ENCODE measurements around the gene LAMC2.
"Not testable (repeated sequence)": the region's sequence is repeated elsewhere in the genome, so short reads cannot be mapped to it uniquely, and the experiment has no call there.

Gene LAMC2

DNA sequence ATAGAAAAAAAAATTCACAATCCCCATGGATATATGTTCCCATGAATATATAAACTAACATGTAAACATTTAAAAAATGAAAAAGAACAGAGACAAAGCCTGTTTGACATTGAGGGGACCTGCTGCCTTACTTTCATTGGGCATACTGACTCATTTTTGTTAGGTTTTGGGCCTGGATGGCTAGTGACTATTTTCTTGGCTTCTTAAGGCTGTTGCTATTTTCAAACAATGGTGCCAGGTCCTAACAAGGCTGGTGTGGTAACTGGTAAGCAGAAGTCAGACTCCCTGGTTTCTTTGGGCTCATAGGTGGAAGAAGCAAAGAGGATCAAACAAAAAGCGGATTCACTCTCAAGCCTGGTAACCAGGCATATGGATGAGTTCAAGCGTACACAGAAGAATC, 51.0 kb downstream of the LAMC2 start:
- no peak for DNase-seq (ENCODE audit: low read depth, low spot score)

- no peak for DNase-seq (ENCODE audit: low read depth, low spot score)
These were observed 52.0 kb downstream of the LAMC2 start for GRCh38 chr1:183238071-183238470.

DNA sequence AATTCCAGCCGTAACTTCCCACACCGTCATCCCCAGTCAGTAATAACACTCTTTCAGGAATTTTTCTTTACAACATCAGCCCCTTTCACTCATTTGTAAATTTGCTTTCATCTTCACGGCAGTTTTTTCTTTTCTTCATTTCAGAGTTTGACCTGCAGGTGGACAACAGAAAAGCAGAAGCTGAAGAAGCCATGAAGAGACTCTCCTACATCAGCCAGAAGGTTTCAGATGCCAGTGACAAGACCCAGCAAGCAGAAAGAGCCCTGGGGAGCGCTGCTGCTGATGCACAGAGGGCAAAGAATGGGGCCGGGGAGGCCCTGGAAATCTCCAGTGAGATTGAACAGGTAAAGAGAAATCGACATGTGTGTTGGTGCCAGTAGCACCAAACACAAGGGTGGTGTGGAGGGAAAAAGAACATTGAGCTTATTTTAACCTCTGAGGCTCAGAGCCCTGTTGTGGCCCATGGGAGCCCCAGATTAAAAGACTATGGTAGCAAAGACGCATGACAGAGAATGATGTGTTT, 53.2 kb downstream of the LAMC2 start:
- DNase-seq (ENCODE audit: low read depth, low spot score): no peak

GRCh38 chr1:183239793-183240525, 53.9 kb downstream of the LAMC2 start:
- no peak for DNase-seq (ENCODE audit: low read depth, low spot score)

GRCh38 chr1:183240526-183240825, 54.4 kb downstream of the LAMC2 start:
- no peak for DNase-seq (ENCODE audit: low read depth, low spot score)

GRCh38 chr1:183240853-183241252, 54.8 kb downstream of the LAMC2 start:
- DNase-seq (ENCODE audit: low read depth, low spot score): not testable (repeated sequence)

DNA sequence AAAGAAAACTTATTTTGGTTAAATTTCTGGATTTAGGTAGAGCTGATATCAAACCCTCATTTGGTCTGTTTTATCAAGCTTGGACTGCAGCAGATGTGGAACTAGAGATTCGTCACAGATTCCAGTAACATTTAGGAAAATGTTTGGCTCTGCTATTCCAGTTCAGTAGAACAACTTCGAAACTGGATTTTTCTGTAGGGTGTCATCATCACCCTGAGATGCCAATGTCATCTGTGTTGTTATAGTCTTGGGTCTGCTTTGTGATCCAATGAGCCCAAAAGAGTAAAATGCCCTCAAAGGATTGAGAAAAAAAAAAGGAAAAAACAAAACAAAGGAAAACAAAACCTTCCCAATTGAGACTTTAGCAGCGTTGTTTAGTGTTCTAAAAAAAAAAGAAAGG, 55.4 kb downstream of the LAMC2 start:
- no peak for DNase-seq (ENCODE audit: low read depth, low spot score)

- DNase-seq (ENCODE audit: low read depth, low spot score): no peak
These were observed 56.5 kb downstream of the LAMC2 start for GRCh38 chr1:183242556-183242955.

DNA sequence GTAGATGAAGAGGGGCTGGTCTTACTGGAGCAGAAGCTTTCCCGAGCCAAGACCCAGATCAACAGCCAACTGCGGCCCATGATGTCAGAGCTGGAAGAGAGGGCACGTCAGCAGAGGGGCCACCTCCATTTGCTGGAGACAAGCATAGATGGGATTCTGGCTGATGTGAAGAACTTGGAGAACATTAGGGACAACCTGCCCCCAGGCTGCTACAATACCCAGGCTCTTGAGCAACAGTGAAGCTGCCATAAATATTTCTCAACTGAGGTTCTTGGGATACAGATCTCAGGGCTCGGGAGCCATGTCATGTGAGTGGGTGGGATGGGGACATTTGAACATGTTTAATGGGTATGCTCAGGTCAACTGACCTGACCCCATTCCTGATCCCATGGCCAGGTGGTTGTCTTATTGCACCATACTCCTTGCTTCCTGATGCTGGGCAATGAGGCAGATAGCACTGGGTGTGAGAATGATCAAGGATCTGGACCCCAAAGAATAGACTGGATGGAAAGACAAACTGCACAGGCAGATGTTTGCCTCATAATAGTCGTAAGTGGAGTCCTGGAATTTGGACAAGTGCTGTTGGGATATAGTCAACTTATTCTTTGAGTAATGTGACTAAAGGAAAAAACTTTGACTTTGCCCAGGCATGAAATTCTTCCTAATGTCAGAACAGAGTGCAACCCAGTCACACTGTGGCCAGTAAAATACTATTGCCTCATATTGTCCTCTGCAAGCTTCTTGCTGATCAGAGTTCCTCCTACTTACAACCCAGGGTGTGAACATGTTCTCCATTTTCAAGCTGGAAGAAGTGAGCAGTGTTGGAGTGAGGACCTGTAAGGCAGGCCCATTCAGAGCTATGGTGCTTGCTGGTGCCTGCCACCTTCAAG, 57.3 kb downstream of the LAMC2 start:
- DNase-seq (ENCODE audit: low read depth, low spot score): no peak

GRCh38 chr1:183244466-183244865, 58.4 kb downstream of the LAMC2 start:
- DNase-seq (ENCODE audit: low read depth, low spot score): no peak

DNA sequence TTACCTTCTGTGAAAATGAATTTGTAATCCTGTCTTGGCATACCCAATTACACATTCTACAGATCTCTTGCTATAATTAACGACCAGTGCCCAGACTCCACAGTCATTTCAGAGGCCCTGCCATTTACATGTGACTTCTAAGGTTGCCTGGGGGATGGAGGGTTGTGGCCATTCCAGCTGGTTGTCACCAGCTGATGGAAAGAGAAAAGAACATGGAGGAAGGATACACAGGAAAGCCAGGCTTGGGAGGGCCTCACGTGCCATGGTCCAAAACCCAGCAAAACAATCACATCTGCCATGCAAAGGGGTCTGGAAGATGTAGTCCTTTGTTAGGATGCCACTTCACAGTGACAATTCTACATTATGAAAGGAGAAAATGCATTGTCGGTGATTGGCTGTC, 59.3 kb downstream of the LAMC2 start:
- no peak for DNase-seq (ENCODE audit: low read depth, low spot score)

GRCh38 chr1:183246436-183246835, 60.4 kb downstream of the LAMC2 start:
- DNase-seq (ENCODE audit: low read depth, low spot score): no peak

DNA sequence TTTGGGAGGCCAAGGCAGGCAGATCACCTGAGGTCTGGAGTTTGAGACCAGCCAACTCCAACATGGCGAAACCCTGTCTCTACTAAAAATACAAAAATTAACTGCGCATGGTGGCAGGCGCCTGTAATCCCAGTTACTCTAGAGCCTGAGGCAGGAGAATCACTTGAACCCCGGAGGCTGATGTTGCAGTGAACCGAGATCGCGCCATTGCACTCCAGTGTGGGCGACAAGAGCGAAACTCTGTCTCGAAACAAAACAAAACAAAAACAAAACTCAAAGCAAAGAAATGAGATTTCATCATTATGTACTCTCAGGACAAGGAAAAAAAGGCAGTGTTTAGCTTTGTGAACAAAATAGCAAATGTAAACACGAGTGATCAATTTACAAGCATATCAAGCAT, 61.0 kb downstream of the LAMC2 start:
- no peak for DNase-seq (ENCODE audit: low read depth, low spot score)

DNA sequence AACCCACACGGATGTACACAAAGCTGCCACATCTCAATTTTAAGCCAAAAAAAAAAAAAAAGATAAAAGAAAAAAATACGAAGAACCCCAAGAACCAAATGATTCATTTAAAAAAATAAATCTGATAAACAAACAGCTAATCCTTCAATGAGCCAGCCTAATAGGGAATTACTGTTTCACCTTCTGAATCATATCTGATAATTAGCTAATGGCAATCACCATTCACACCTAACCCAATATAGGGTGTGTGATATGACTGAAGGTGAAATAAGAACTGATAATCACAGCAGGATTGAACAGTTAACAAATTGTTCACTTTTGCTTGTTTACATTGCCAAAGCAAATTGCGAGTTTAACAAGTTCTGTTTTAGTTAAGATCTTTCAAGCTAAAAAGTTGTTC, 61.4 kb downstream of the LAMC2 start:
- DNase-seq (ENCODE audit: low read depth, low spot score): no peak

GRCh38 chr1:183247931-183248330, 61.9 kb downstream of the LAMC2 start:
- DNase-seq (ENCODE audit: low read depth, low spot score): no peak

DNA sequence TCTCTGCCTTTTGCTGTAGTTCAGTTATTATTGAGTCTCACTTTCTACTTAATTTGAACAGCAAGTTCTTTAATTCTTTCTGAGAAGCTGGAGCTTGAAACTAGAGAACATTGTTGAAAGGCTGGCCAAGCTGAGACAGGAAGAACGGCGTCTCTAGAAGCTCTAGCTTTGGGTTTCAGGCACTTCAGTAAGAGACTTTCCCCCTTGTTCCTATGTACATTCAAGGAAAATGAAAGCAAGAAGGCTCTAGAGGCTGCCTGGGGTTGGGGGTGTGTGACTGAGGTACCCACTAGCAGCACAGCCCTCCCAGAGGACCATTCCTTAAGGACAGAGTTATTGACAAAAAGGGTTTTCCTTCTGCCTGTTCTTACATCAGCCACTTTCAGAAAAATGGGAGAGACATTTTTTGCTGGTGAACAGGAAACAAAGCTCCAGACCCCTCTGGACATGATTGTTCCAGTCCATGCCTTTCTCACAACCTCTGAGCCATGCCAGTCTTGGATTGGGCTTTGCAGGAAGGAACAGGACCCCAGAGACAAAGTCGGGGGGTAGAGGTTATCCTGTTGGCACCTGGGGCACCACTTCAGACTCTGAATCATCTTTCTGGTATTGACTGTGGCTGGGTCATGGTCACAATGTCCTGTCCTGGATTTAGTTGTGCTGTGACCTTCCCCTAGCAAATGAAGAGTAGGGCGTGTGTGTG, 63.1 kb downstream of the LAMC2 start:
- DNase-seq (ENCODE audit: low read depth, low spot score): no peak

DNA sequence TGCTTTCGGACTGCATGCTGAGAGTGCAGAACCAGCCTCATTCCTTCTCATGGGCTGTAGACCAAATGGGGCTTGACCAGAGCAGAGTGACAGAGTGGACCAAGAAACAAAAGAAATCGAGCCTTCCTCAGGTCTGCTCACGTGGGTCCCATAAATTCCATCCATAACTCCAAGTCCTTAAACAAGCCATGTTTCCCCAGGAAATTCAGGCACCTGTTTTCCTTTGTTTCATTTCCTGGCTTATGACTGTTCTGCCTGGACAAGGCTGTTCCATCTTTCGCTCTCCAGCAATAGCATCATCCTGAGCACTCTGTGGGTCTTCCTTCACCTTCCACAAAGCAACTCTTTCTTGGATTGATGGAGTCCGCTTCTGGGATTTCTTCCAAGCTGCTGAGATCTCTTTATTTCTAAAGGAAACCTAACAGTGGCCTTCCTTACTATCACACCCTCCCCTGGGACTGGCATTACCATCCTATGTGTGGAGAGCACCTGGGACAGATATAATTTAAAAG, 63.9 kb downstream of the LAMC2 start:
- DNase-seq (ENCODE audit: low read depth, low spot score): no peak

- DNase-seq (ENCODE audit: low read depth, low spot score): no peak
These were observed 65.3 kb downstream of the LAMC2 start for GRCh38 chr1:183251101-183251958.

DNA sequence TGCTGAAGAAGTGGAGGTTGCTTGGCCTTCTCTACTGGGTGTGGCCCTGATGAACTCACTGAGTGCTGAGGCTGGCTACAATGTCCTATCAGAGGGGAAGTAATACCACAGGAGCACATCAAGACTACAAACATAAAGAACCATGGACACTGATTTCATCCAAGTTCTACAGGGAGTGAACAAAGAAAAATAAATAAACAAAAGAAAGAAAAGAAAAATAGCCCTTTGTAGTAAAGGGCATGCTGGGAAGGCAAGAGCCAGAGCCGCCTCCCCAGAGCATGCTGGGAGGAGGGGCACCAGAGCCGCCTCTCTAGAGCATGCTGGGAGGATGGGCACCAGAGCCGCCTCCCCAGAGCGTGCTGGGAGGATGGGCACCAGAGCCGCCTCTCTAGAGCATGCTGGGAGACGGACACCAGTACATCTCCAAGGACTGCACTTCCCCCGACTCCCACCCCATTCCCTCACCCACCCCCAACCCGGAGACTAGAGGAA, 65.9 kb downstream of the LAMC2 start:
- DNase-seq (ENCODE audit: low read depth, low spot score): no peak

DNA sequence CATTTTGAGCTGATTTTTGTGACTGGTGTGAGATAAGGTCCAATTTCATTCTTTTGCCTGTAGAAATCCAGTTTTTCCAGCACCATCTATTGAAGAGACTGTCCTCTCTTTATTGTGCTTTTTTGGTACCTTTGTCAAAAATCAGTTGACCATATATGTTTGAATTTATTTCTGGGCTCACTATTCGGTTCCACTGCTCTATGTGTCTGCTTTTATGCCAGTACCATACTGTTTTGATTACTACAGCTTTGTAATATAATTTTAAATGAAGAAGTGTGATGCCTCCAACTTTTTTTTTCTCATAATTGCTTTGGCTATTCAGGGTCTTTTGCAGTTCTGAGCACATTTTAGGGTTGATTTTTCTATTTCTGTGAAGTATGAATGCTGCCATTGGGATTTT, 69.0 kb downstream of the LAMC2 start:
- DNase-seq (ENCODE audit: low read depth, low spot score): no peak

DNA sequence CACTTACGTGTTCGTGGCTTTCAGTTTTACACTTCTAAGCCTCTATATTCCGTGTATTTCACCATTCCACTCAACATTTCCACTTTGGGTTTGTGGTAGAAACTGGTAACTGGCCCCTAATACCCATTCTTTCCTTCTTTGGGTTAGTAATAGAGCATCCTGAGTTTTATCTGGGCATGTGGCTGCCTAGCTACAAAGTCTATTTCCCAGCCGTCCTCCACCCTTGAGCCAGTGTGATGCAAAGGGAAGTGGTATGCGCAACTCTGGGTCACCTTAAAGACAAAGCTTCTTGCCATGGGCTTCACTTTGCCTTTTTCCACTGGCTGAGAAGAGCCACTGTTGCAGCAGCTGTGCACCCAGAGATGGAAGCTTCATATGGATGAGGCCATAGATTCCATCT, 73.9 kb downstream of the LAMC2 start:
- DNase-seq (ENCODE audit: low read depth, low spot score): peak; percentile 23

Measured in iPS DF 19.7 (cell line).